Activated CD4-positive, CD25-positive, alpha-beta regulatory T cell treated with anti-CD3 and anti-CD28 coated beads, Interleukin-2, amount 50 U/mL, for 16 hours (primary cell): Measurements from ENCODE around the gene ARL15.

Experiments
- DNase-seq: peaks from one replicate; pipeline ENCODE4 v3.0.0-alpha.2; 2020; ENCODE audit warnings: low read depth, low spot score

The ARL15 gene

GRCh38 chr5:54207566-54207965, 102.8 kb downstream of the ARL15 start:
- no peak for DNase-seq

- no peak for DNase-seq
Measured at GRCh38 chr5:54206580-54207229, 103.7 kb downstream of the ARL15 start.

GRCh38 chr5:54205918-54206317, 104.5 kb downstream of the ARL15 start:
- no peak for DNase-seq

GRCh38 chr5:54205453-54205852, 104.9 kb downstream of the ARL15 start:
- DNase-seq = no peak

GRCh38 chr5:54197018-54197417, 113.4 kb downstream of the ARL15 start:
- no peak for DNase-seq

- DNase-seq = no peak
Measured at GRCh38 chr5:54195701-54196100, 114.7 kb downstream of the ARL15 start.

GRCh38 chr5:54194318-54194717, 116.1 kb downstream of the ARL15 start:
- no peak for DNase-seq

GRCh38 chr5:54187694-54188093, 122.7 kb downstream of the ARL15 start:
- no peak for DNase-seq

- no peak for DNase-seq
Measured at GRCh38 chr5:54186912-54187445, 123.4 kb downstream of the ARL15 start.

- no peak for DNase-seq
Measured at GRCh38 chr5:54186108-54186507, 124.3 kb downstream of the ARL15 start.

GRCh38 chr5:54184806-54185205, 125.6 kb downstream of the ARL15 start:
- no peak for DNase-seq

GRCh38 chr5:54180630-54181031, 129.7 kb downstream of the ARL15 start:
- DNase-seq = no peak

- DNase-seq = no peak
Measured at GRCh38 chr5:54178991-54179390, 131.4 kb downstream of the ARL15 start.

- DNase-seq = no peak
Measured at GRCh38 chr5:54178207-54178606, 132.2 kb downstream of the ARL15 start.

- no peak for DNase-seq
Measured at GRCh38 chr5:54177058-54177457, 133.3 kb downstream of the ARL15 start.

- no peak for DNase-seq
Measured at GRCh38 chr5:54176066-54176830, 134.1 kb downstream of the ARL15 start.

GRCh38 chr5:54173251-54173650, 137.1 kb downstream of the ARL15 start:
- no peak for DNase-seq

GRCh38 chr5:54171645-54172384, 138.6 kb downstream of the ARL15 start:
- DNase-seq = no peak

- DNase-seq = no peak
Measured at GRCh38 chr5:54165687-54166086, 144.7 kb downstream of the ARL15 start.

GRCh38 chr5:54162184-54162583, 148.2 kb downstream of the ARL15 start:
- DNase-seq = no peak

- DNase-seq = no peak
Measured at GRCh38 chr5:54160329-54160728, 150.0 kb downstream of the ARL15 start.

- DNase-seq = no peak
Measured at GRCh38 chr5:54159893-54160195, 150.5 kb downstream of the ARL15 start.
